ENCODE measurements around the gene SHANK1.

SHANK1 gene

DNA sequence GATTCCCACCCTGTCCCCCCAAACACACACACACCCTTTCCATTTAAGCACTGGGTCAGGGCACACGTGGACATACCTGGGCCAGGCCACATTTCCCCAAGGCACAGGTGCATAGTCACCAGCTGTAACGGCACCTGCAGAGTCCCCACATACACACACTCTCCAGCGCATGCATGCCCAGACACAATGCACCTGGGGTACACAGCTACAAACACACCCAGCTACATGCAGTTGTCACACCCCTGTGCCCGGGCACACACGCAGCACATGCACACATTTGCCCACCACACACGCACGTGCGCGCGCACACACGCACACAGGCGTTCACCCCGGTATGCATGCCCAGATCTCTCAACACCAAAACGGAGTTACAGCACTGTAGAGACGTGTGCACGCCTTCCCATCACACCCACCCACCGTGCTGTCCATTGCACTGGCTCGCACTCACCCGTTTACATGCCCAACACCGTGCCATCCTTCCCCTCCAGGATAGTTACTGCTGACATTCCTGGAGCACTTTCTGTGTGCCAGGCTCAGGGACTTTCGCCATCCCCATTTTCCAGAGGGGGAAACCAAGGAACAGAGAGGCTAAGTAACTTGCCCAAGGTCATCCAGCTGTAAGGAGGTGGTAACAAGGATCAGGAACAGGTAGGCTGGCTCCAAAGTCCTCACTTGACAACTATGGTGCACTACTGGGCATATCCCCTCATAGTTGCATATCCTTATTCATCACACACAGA, 749 bp upstream of the SHANK1 start:
- Histone ChIP-seq H3K27ac (ENCODE audit: insufficient read depth in 1 of 2, low read depth in 1 of 2, low read length in 2 of 2, poor library complexity in 1 of 2, severe bottlenecking in 2 of 2) (no peak overlapping the region), H3K4me3 (ENCODE audit: control insufficient read depth in 1 of 7, extremely low read depth in 1 of 7, insufficient read depth in 4 of 7, low read depth in 2 of 7, low read length in 6 of 7) (no peak overlapping the region), H3K4me1 (ENCODE audit: control extremely low read depth in 1 of 4, control insufficient read depth in 4 of 4, insufficient read depth in 4 of 4, low read length in 3 of 4) (peaks cover 0 to 60% (median 31%) of the 10 kb centered on the region in 4 experiments), H3K36me3 (ENCODE audit: control insufficient read depth in 4 of 4, insufficient read depth in 4 of 4, low read length in 3 of 4) (no peaks in the 10 kb centered on the region), H3K27me3 (replicated peaks in 2 of 5; ENCODE audit: control insufficient read depth in 4 of 5, insufficient read depth in 5 of 5, low read length in 4 of 5) (peaks cover 0 to 78% (median 27%) of the 10 kb centered on the region in 5 experiments), H3K9me3 (ENCODE audit: control extremely low read depth in 1 of 5, control insufficient read depth in 4 of 5, insufficient read depth in 2 of 5, low read depth in 1 of 5, low read length in 4 of 5) (no peaks in the 10 kb centered on the region)
- CTCF ChIA-PET = interaction anchor here (1.0 to 3.3 kb wide), 6 partner anchors 15 to 84 kb away, joined by 3 to 26 read pairs (median 4); no protein-coding TSS in a partner anchor
- POLR2A ChIA-PET = no interaction called here
- no peak for DNase-seq
- WGBS (ENCODE audit: insufficient coverage) = 83% methylated on average over 16 of the region's 21 CpGs

GRCh38 chr19:50719119-50719435, 525 bp downstream of the SHANK1 start:
- ChIA-PET POLR2A (no interaction called here), CTCF (no interaction called here)
- no peak for DNase-seq
- peaks cover 0 to 52% (median 22%) of the 10 kb centered on the region in 4 experiments for H3K4me1 ChIP-seq (ENCODE audit: control extremely low read depth in 1 of 4, control insufficient read depth in 4 of 4, insufficient read depth in 4 of 4, low read length in 3 of 4)
- peaks cover 0 to 81% (median 29%) of the 10 kb centered on the region in 5 experiments for H3K27me3 ChIP-seq (replicated peaks in 2 of 5; ENCODE audit: control insufficient read depth in 4 of 5, insufficient read depth in 5 of 5, low read length in 4 of 5)
- no peak overlapping the region for H3K27ac ChIP-seq (ENCODE audit: insufficient read depth in 1 of 2, low read depth in 1 of 2, low read length in 2 of 2, poor library complexity in 1 of 2, severe bottlenecking in 2 of 2)
- WGBS (ENCODE audit: insufficient coverage) = 0% methylated on average over 5 of the region's 30 CpGs
- peak overlapping the region in 2 of 7 experiments; percentile 26 to 55 for H3K4me3 ChIP-seq (ENCODE audit: control insufficient read depth in 1 of 7, extremely low read depth in 1 of 7, insufficient read depth in 4 of 7, low read depth in 2 of 7, low read length in 6 of 7)
- no peaks in the 10 kb centered on the region for H3K36me3 ChIP-seq (ENCODE audit: control insufficient read depth in 4 of 4, insufficient read depth in 4 of 4, low read length in 3 of 4)
- H3K9me3 ChIP-seq (ENCODE audit: control extremely low read depth in 1 of 5, control insufficient read depth in 4 of 5, insufficient read depth in 2 of 5, low read depth in 1 of 5, low read length in 4 of 5) = no peaks in the 10 kb centered on the region

- Histone ChIP-seq H3K4me1 (ENCODE audit: control extremely low read depth in 1 of 4, control insufficient read depth in 4 of 4, insufficient read depth in 4 of 4, low read length in 3 of 4) (peaks cover 0 to 48% (median 17%) of the 10 kb centered on the region in 4 experiments), H3K27me3 (replicated peaks in 2 of 5; ENCODE audit: control insufficient read depth in 4 of 5, insufficient read depth in 5 of 5, low read length in 4 of 5) (peaks cover 0 to 75% (median 27%) of the 10 kb centered on the region in 5 experiments), H3K4me3 (ENCODE audit: control insufficient read depth in 1 of 7, extremely low read depth in 1 of 7, insufficient read depth in 4 of 7, low read depth in 2 of 7, low read length in 6 of 7) (peak overlapping the region in 4 of 7 experiments; percentile 6 to 55 (median 27)), H3K9me3 (ENCODE audit: control extremely low read depth in 1 of 5, control insufficient read depth in 4 of 5, insufficient read depth in 2 of 5, low read depth in 1 of 5, low read length in 4 of 5) (no peaks in the 10 kb centered on the region), H3K36me3 (ENCODE audit: control insufficient read depth in 4 of 4, insufficient read depth in 4 of 4, low read length in 3 of 4) (no peaks in the 10 kb centered on the region), H3K27ac (ENCODE audit: insufficient read depth in 1 of 2, low read depth in 1 of 2, low read length in 2 of 2, poor library complexity in 1 of 2, severe bottlenecking in 2 of 2) (no peak overlapping the region)
- ChIA-PET POLR2A (no interaction called here), CTCF (no interaction called here)
- DNase-seq = peak in 2 of 3 donors; percentile 59 to 62
- 0% methylated on average over 28 of the region's 74 CpGs for WGBS (ENCODE audit: insufficient coverage)
Measured at GRCh38 chr19:50718255-50719118, 1.1 kb downstream of the SHANK1 start.

- H3K4me1 ChIP-seq (ENCODE audit: control extremely low read depth in 1 of 4, control insufficient read depth in 4 of 4, insufficient read depth in 4 of 4, low read length in 3 of 4) = peaks cover 0 to 48% (median 18%) of the 10 kb centered on the region in 4 experiments
- ChIA-PET CTCF (no interaction called here), POLR2A (no interaction called here)
- H3K27ac ChIP-seq (ENCODE audit: insufficient read depth in 1 of 2, low read depth in 1 of 2, low read length in 2 of 2, poor library complexity in 1 of 2, severe bottlenecking in 2 of 2) = no peak overlapping the region
- 2% methylated on average over 12 of the region's 13 CpGs for WGBS (ENCODE audit: insufficient coverage)
- peak overlapping the region in 3 of 7 experiments; percentile 11 to 55 (median 53) for H3K4me3 ChIP-seq (ENCODE audit: control insufficient read depth in 1 of 7, extremely low read depth in 1 of 7, insufficient read depth in 4 of 7, low read depth in 2 of 7, low read length in 6 of 7)
- DNase-seq = peak in 2 of 3 donors; percentile 33 to 34
- peaks cover 0 to 69% (median 26%) of the 10 kb centered on the region in 5 experiments for H3K27me3 ChIP-seq (replicated peaks in 2 of 5; ENCODE audit: control insufficient read depth in 4 of 5, insufficient read depth in 5 of 5, low read length in 4 of 5)
- no peaks in the 10 kb centered on the region for H3K9me3 ChIP-seq (ENCODE audit: control extremely low read depth in 1 of 5, control insufficient read depth in 4 of 5, insufficient read depth in 2 of 5, low read depth in 1 of 5, low read length in 4 of 5)
- H3K36me3 ChIP-seq (ENCODE audit: control insufficient read depth in 4 of 4, insufficient read depth in 4 of 4, low read length in 3 of 4) = no peaks in the 10 kb centered on the region
Measured at GRCh38 chr19:50717891-50718254, 1.7 kb downstream of the SHANK1 start.

DNA sequence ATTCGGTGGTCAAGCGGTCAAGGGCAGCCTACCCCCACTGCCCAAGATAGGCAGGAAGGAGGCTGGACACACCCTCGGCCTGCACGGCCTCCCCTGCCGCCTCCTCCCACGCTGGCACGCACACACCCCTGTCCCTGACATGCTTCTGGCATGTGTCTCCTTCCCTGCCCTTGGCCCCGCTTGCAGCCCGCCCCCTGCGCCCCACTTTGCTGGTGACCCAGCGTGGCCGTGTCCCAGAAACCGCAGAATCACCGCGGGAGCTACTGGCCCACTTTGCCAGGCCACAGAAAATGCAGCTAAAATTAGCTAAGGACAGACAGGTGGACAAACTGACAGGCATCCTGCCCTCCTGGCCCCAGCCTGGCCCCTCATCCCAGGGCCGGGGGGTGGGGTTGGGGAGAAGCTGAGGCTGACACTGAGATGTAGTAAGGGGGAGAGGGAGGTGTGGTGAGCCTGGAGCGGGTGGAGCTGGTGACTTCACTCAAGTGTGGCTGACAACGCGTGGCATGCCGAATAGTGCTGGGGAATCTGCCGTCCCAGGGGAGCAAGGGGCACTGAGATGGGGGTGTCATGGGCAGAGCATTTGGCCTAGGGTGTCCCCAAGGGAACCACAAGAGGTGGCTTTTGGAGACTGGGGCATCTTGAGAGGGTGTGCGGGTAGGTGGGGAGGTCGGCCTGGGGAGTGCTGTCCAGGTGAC, 2.4 kb downstream of the SHANK1 start:
- Histone ChIP-seq H3K4me1 (ENCODE audit: control extremely low read depth in 1 of 4, control insufficient read depth in 4 of 4, insufficient read depth in 4 of 4, low read length in 3 of 4) (peaks cover 0 to 43% (median 15%) of the 10 kb centered on the region in 4 experiments), H3K9me3 (ENCODE audit: control extremely low read depth in 1 of 5, control insufficient read depth in 4 of 5, insufficient read depth in 2 of 5, low read depth in 1 of 5, low read length in 4 of 5) (no peaks in the 10 kb centered on the region), H3K27ac (ENCODE audit: insufficient read depth in 1 of 2, low read depth in 1 of 2, low read length in 2 of 2, poor library complexity in 1 of 2, severe bottlenecking in 2 of 2) (no peak overlapping the region), H3K4me3 (ENCODE audit: control insufficient read depth in 1 of 7, extremely low read depth in 1 of 7, insufficient read depth in 4 of 7, low read depth in 2 of 7, low read length in 6 of 7) (no peak overlapping the region), H3K27me3 (replicated peaks in 2 of 5; ENCODE audit: control insufficient read depth in 4 of 5, insufficient read depth in 5 of 5, low read length in 4 of 5) (peaks cover 0 to 62% (median 20%) of the 10 kb centered on the region in 5 experiments), H3K36me3 (ENCODE audit: control insufficient read depth in 4 of 4, insufficient read depth in 4 of 4, low read length in 3 of 4) (no peaks in the 10 kb centered on the region)
- POLR2A ChIA-PET = no interaction called here
- CTCF ChIA-PET = no interaction called here
- 63% methylated on average over 23 of the region's 23 CpGs for WGBS (ENCODE audit: insufficient coverage)
- DNase-seq = no peak

DNA sequence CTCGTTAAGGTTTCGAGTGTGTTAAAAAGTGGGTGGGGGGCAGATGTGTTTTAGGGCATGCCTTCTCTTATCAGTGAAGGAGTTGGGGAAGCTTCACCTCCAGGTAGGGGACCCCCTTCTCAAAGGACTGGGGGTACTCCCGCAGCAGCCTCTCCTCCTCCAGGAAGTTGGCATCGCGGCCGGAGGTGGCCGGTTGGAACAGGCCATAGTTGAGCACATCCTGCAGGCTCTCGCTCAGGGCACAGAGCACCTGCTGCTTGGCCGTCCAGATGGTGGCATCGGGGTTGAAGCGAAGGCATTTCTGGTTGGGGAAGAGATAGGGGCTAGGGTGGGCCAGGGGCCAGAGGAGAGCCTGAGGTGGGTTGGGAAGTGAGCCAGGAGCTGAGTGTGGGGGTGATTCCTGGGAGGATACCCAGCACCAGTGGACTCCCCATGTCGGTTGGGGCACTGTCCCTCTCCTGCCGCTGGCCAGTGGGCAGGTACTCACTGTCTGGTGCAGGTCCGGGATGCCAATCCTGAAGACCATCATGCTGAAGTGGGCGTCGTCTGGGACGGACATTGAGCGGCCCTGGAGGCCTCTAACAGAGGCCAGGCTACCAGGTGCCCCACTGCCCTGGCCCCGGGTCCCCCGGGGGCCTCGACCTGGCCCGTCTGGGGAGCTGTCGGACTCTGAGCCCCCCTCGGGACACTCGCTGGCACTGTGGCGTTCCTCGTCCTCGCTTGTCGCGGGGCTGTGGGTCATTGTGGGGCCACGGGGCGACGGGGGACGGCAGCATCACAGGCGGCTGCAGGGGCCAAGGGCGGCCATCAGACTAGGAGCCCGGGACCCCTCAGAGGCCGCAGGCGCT, 3.2 kb downstream of the SHANK1 start:
- no peak for DNase-seq
- H3K27me3 ChIP-seq (replicated peaks in 2 of 5; ENCODE audit: control insufficient read depth in 4 of 5, insufficient read depth in 5 of 5, low read length in 4 of 5) = peaks cover 0 to 58% (median 18%) of the 10 kb centered on the region in 5 experiments
- no peaks in the 10 kb centered on the region for H3K9me3 ChIP-seq (ENCODE audit: control extremely low read depth in 1 of 5, control insufficient read depth in 4 of 5, insufficient read depth in 2 of 5, low read depth in 1 of 5, low read length in 4 of 5)
- no peak overlapping the region for H3K27ac ChIP-seq (ENCODE audit: insufficient read depth in 1 of 2, low read depth in 1 of 2, low read length in 2 of 2, poor library complexity in 1 of 2, severe bottlenecking in 2 of 2)
- POLR2A ChIA-PET = no interaction called here
- H3K4me1 ChIP-seq (ENCODE audit: control extremely low read depth in 1 of 4, control insufficient read depth in 4 of 4, insufficient read depth in 4 of 4, low read length in 3 of 4) = peaks cover 0 to 42% (median 15%) of the 10 kb centered on the region in 4 experiments
- no peak overlapping the region for H3K4me3 ChIP-seq (ENCODE audit: control insufficient read depth in 1 of 7, extremely low read depth in 1 of 7, insufficient read depth in 4 of 7, low read depth in 2 of 7, low read length in 6 of 7)
- 90% methylated on average over 39 of the region's 39 CpGs for WGBS (ENCODE audit: insufficient coverage)
- CTCF ChIA-PET = no interaction called here
- no peaks in the 10 kb centered on the region for H3K36me3 ChIP-seq (ENCODE audit: control insufficient read depth in 4 of 4, insufficient read depth in 4 of 4, low read length in 3 of 4)
